ENCODE data around the gene TMSB10. TPM values are rescaled to one million over a fixed set of nuclear protein-coding genes. Genes with fewer than 3 reads are reported as not detected.
A peak's percentile ranks its signal among the peaks of the same experiment; 100 is the strongest.

TMSB10 gene
- total and polyA plus RNA-seq, 2 of the 13 experiments (the other 11 are each of a cell fraction or from before 2014, with no cell fraction given) = 665 to 708 TPM

DNA sequence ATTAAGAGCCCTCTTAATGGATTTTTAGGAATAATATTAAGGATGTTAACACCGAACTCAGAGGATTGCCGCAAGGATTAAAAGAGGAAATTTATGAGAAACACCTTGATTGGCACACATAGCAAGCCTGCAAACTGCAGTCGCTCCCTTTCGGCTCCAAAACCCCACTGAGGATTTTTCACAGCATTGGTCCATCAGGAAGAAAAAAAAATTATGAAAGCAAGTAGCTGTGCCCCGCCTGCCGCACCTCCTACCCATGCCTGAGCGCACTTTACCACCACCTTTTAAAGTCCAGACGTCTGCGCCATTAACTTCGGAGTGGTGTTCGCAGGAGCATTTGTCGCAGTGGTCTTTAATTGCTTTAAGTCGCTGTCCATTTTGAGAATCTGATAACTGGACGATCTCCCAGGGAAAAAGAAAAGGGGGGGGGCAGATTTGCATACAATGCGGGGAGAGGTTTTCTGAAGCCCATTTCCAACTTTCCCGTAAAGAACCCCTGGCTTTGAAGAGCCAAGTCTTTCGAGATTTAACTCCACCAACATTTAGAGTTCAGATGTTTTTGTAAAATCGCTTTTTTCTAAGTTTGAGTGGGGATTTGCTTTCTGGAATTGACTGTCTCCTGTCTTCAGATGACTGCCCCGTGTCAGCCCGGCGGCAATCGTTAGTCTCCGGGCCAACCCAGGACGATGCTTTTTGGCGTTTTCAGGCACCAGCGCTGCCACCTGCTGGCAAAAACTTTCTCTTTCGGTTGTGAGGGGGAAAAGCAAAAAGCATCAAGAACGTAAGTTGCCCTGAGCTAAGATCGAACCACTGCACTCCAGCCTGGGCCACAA is 23.7 kb upstream of the TMSB10 start (continued):
- TF ChIP-seq, protein P1, sequence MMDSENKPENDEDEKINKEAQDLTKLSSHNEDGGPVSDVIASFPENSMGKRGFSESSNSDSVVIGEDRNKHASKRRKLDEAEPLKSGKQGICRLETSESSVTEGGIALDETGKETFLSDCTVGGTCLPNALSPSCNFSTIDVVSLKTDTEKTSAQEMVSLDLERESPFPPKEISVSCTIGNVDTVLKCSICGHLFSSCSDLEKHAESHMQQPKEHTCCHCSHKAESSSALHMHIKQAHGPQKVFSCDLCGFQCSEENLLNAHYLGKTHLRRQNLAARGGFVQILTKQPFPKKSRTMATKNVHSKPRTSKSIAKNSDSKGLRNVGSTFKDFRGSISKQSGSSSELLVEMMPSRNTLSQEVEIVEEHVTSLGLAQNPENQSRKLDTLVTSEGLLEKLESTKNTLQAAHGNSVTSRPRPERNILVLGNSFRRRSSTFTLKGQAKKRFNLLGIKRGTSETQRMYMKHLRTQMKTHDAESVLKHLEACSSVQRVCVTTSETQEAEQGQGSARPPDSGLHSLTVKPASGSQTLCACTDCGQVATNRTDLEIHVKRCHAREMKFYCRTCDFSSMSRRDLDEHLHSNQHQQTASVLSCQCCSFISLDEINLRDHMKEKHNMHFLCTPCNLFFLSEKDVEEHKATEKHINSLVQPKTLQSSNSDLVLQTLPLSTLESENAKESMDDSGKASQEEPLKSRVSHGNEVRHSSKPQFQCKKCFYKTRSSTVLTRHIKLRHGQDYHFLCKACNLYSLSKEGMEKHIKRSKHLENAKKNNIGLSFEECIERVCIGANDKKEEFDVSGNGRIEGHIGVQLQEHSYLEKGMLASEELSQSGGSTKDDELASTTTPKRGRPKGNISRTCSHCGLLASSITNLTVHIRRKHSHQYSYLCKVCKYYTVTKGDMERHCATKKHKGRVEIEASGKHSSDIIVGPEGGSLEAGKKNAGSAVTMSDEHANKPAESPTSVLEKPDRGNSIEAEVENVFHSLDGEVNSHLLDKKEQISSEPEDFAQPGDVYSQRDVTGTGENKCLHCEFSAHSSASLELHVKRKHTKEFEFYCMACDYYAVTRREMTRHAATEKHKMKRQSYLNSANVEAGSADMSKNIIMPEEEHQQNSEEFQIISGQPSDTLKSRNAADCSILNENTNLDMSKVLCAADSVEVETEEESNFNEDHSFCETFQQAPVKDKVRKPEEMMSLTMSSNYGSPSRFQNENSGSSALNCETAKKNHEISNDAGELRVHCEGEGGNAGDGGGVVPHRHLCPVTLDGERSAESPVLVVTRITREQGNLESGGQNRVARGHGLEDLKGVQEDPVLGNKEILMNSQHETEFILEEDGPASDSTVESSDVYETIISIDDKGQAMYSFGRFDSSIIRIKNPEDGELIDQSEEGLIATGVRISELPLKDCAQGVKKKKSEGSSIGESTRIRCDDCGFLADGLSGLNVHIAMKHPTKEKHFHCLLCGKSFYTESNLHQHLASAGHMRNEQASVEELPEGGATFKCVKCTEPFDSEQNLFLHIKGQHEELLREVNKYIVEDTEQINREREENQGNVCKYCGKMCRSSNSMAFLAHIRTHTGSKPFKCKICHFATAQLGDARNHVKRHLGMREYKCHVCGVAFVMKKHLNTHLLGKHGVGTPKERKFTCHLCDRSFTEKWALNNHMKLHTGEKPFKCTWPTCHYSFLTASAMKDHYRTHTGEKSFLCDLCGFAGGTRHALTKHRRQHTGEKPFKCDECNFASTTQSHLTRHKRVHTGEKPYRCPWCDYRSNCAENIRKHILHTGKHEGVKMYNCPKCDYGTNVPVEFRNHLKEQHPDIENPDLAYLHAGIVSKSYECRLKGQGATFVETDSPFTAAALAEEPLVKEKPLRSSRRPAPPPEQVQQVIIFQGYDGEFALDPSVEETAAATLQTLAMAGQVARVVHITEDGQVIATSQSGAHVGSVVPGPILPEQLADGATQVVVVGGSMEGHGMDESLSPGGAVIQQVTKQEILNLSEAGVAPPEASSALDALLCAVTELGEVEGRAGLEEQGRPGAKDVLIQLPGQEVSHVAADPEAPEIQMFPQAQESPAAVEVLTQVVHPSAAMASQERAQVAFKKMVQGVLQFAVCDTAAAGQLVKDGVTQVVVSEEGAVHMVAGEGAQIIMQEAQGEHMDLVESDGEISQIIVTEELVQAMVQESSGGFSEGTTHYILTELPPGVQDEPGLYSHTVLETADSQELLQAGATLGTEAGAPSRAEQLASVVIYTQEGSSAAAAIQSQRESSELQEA (CRISPR knock-in tag; IDR thresholded peaks at IDR 0.05; ENCODE audit: not compliant biosample characterization) = peak; percentile 36
- TF ChIP-seq HNRNPL (IDR thresholded peaks at IDR 0.05; ENCODE audit: low read depth, low read length) (no peak), MIER2 (CRISPR knock-in tag; IDR thresholded peaks at IDR 0.05) (no peak), ZC3H13 (CRISPR knock-in tag; IDR thresholded peaks at IDR 0.05) (no peak), PLRG1 (conservative IDR thresholded peaks at IDR 0.05) (no peak), CBX5 (CRISPR knock-in tag; IDR thresholded peaks at IDR 0.05; ENCODE audit: borderline replicate concordance) (peak; percentile 44; the same call in 1 of the 2 replicates), ELF4 (CRISPR knock-in tag; IDR thresholded peaks at IDR 0.05; ENCODE audit: borderline replicate concordance) (no peak), MIER3 (CRISPR knock-in tag; IDR thresholded peaks at IDR 0.05; ENCODE audit: borderline replicate concordance) (0 out of 2 replicates have a peak, but pooled peaks have one; percentile 44), RFX5 (IDR thresholded peaks at IDR 0.05; ENCODE audit: low read depth, low read length) (no peak), ONECUT2 (CRISPR knock-in tag; IDR thresholded peaks at IDR 0.05) (no peak), SRY (CRISPR knock-in tag; IDR thresholded peaks at IDR 0.05) (no peak), ZNF614 (CRISPR knock-in tag; IDR thresholded peaks at IDR 0.05; ENCODE audit: borderline replicate concordance) (peak; percentile 56; the same call in 1 of the 2 replicates), ZNF335 (CRISPR knock-in tag; IDR thresholded peaks at IDR 0.05) (0 out of 2 replicates have a peak, but pooled peaks have one; percentile 47), PITX1 (CRISPR knock-in tag; IDR thresholded peaks at IDR 0.05) (no peak), STAG1 (CRISPR knock-in tag; IDR thresholded peaks at IDR 0.05) (peak; percentile 86)
- TF ChIP-seq, protein P2, sequence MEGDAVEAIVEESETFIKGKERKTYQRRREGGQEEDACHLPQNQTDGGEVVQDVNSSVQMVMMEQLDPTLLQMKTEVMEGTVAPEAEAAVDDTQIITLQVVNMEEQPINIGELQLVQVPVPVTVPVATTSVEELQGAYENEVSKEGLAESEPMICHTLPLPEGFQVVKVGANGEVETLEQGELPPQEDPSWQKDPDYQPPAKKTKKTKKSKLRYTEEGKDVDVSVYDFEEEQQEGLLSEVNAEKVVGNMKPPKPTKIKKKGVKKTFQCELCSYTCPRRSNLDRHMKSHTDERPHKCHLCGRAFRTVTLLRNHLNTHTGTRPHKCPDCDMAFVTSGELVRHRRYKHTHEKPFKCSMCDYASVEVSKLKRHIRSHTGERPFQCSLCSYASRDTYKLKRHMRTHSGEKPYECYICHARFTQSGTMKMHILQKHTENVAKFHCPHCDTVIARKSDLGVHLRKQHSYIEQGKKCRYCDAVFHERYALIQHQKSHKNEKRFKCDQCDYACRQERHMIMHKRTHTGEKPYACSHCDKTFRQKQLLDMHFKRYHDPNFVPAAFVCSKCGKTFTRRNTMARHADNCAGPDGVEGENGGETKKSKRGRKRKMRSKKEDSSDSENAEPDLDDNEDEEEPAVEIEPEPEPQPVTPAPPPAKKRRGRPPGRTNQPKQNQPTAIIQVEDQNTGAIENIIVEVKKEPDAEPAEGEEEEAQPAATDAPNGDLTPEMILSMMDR (CRISPR knock-in tag; IDR thresholded peaks at IDR 0.05) = peak; percentile 89
- TF ChIP-seq, protein P3, sequence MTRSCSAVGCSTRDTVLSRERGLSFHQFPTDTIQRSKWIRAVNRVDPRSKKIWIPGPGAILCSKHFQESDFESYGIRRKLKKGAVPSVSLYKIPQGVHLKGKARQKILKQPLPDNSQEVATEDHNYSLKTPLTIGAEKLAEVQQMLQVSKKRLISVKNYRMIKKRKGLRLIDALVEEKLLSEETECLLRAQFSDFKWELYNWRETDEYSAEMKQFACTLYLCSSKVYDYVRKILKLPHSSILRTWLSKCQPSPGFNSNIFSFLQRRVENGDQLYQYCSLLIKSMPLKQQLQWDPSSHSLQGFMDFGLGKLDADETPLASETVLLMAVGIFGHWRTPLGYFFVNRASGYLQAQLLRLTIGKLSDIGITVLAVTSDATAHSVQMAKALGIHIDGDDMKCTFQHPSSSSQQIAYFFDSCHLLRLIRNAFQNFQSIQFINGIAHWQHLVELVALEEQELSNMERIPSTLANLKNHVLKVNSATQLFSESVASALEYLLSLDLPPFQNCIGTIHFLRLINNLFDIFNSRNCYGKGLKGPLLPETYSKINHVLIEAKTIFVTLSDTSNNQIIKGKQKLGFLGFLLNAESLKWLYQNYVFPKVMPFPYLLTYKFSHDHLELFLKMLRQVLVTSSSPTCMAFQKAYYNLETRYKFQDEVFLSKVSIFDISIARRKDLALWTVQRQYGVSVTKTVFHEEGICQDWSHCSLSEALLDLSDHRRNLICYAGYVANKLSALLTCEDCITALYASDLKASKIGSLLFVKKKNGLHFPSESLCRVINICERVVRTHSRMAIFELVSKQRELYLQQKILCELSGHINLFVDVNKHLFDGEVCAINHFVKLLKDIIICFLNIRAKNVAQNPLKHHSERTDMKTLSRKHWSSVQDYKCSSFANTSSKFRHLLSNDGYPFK (CRISPR knock-in tag; IDR thresholded peaks at IDR 0.05; ENCODE audit: borderline replicate concordance) = no peak

All from HepG2 (cell line).